HT-29 (cell line): Measurements from ENCODE around the gene CPSF3. TPM values are rescaled to one million over a fixed set of nuclear protein-coding genes. Genes with fewer than 3 reads are reported as not detected.
A peak's percentile ranks its signal among the peaks of the same experiment; 100 is the strongest.
"Not testable (repeated sequence)": the region's sequence is repeated elsewhere in the genome, so short reads cannot be mapped to it uniquely, and the experiment has no call there.

Experiments used
- DNase-seq: peaks from one replicate; pipeline ENCODE4 v3.0.0-alpha.2; 2015; ENCODE audit warnings: low spot score
- total RNA-seq: library from RNA; depleted of rRNA; stranded (reverse); fragments of >200 nt; shearing (Covaris generic); gene quantifications from 2 replicates; pipeline ENCODE4 v1.2.3, GENCODE V29; 2014

Gene CPSF3
- total RNA-seq, 1 experiment from 2014 or later, result 31.7 TPM

DNA sequence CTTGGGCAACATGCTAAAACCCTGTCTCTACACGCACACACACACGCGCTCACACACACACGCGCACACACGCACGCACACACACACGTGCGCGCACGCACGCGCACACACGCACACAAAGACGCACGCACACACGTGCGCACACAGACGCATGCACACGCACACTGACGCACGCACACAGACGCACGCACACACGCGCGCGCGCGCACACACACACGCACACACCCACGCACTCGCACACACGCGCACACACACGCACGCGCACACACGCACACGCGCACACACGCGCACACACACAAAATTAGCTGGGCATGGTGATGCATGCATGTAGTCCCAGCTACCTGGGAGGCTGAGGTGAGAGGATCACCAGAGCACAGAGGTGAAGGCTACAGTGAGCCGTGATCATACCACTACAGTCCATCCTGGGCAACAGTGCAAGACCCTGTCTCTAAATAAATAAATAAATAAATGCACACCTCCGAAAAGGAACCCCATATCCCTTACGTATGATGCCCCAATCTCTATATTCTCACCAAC lies 42.8 kb downstream of the CPSF3 start:
- no peak for DNase-seq

- no peak for DNase-seq
These were observed 44.2 kb downstream of the CPSF3 start for GRCh38 chr2:9467687-9468086.

- DNase-seq, result no peak
These were observed 47.8 kb downstream of the CPSF3 start for GRCh38 chr2:9471206-9471605.

- DNase-seq, result no peak
These were observed 49.1 kb downstream of the CPSF3 start for GRCh38 chr2:9472511-9472910.

GRCh38 chr2:9473308-9473984 lies 50.0 kb downstream of the CPSF3 start:
- peak; percentile 80 for DNase-seq

- DNase-seq, result no peak
These were observed 50.5 kb downstream of the CPSF3 start for GRCh38 chr2:9473985-9474360.

DNA sequence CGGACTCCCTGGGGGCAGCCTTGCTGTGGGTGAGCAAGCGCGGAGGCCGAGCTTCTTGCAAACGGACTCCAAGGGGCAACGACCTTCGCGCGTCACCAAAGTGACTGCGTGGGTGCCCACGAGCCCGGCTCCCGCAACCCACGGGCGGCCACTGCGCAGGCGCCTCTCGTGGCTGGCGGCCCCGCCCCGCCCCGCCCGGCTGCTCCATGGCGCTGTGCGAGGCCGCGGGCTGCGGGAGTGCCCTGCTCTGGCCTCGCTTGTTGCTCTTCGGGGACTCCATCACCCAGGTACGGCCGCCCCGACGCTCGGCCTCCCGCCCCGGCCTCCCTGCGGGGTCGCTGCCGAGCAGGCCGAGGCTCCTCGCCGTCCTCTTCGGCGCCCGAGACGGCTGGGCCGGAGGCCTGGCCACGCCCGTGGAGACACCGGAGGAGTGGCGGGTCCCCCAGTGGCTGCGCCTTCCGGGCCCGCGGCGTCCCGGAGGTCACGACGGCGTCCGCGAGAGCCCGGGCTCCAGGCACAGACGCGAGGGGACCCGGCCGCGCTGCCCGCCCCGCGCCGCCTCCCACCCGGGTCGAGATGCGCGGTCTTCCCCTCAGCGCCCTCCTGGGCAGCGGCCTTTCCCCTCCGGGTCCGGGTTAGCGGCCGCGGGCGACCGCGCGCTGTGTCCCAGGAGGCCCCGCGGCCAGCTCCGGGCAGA lies 51.1 kb downstream of the CPSF3 start, which contains the start of gene IAH1:
TSS of gene IAH1 (plus strand) at position 191 of the 697 bp plus-strand sequence. CDS start at position 207, 16 bp downstream.
- peak; percentile 51 for DNase-seq

GRCh38 chr2:9477914-9478313 lies 54.5 kb downstream of the CPSF3 start:
- DNase-seq, result no peak

DNA sequence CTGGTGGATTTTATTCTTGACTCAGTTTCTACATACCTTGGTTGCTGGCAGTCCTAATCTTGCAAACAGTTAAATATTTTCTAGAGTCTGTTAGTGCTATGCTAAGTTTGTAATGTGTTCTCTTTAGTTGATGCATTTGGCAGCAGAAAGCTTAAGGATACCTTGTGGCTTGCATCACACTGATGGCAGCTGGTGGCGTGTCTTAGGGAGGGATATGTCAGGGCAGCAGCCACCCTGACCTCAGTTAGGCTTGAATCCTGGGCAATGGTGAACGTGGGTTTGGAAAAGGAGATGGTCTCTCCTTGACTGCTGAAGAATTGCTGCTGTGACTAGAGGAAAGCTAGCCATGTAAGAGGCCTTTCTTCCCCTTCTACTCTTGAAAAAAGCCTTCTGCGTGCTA lies 55.1 kb downstream of the CPSF3 start:
- no peak for DNase-seq

- no peak for DNase-seq
These were observed 56.7 kb downstream of the CPSF3 start for GRCh38 chr2:9480157-9480556.

DNA sequence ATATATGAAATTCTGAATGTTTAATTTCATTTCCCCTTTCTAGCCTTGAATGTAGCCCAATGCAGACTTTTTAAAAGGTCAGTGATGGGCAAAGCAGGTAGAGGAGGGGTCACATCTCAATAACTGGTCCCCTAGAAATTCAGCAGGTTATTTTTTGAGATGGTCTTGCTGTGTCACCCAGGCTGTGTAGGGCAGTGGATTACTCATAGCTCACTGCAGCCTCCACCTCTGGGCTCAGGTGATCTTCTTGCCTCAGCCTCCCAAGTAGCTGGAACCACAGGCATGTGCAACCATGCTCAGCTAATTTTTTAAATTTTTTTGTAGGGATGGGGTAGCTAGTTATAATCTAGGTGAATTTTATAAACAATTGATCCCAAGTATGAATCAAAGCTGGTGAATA lies 59.7 kb downstream of the CPSF3 start:
- DNase-seq, result no peak

- no peak for DNase-seq
These were observed 61.1 kb downstream of the CPSF3 start for GRCh38 chr2:9484533-9484932.

- DNase-seq, result no peak
These were observed 65.4 kb downstream of the CPSF3 start for GRCh38 chr2:9488583-9489547.

GRCh38 chr2:9490789-9491188 lies 67.3 kb downstream of the CPSF3 start:
- DNase-seq, result no peak

DNA sequence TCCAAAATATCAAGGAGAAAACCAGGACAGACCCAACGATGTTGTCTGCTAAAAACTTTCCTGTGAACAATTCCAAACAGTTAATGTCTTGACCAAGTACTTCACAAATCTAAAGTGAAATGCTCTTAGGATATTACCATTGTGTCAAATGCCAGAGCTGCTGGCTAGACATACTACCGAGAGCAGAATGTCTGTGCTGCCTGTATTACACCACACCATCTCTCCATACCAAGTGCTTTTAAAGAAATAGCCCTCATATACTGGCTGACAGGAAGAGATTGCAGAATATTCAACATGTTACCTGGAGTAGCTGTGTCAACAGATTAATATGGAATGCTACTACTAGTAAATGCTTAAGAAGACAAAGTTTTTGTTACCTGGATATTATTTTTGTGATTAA lies 69.5 kb downstream of the CPSF3 start:
- DNase-seq, result no peak

GRCh38 chr2:9493478-9493877 lies 70.0 kb downstream of the CPSF3 start:
- no peak for DNase-seq

- DNase-seq, result no peak
These were observed 70.6 kb downstream of the CPSF3 start for GRCh38 chr2:9494081-9494480.

GRCh38 chr2:9497017-9497416 lies 73.6 kb downstream of the CPSF3 start:
- peak; percentile 47 for DNase-seq

DNA sequence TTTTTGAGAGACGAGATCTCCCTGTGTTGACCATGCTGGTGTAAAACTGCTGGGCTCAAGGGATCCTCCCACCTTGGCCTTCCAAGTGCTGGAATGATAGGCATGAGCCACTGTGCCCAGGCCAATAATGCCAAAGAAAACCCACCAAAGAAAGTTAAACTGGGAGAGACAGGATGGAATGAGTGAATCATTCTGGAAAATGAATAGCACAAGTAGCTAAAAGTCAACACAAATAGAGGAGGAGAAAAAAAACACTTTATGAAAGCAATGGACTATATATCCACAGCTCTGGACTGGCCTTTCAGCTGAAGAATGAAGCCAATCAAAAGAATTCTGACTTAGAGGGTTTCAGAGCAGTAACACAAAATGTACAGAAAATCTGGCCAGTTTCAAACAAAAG lies 74.8 kb downstream of the CPSF3 start:
- DNase-seq, result no peak

DNA sequence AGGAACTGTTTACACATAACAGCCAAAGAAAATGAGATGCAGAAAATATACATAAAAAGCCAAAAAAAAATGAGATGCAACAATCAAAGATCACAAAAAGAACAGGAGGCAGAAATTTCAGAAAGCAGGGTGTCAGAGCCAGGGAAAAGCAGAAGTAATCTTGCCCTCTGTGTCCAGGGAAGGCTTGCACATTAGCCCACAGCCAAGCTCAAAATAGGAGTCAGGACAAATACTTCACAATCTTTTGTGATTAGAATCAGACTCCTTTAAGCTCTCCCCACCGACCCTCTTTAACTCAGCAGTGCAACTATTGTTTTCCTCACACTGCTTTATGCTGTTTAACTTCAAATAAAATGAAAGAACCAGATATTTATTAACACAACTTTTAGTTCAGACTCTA lies 85.5 kb downstream of the CPSF3 start:
- no peak for DNase-seq

- DNase-seq, result not testable (repeated sequence)
These were observed 90.5 kb downstream of the CPSF3 start for GRCh38 chr2:9513946-9514345.
